Activated CD4-positive, CD25-positive, alpha-beta regulatory T cell treated with anti-CD3 and anti-CD28 coated beads, Interleukin-2, amount 50 U/mL, for 16 hours (primary cell): Measurements from ENCODE around the gene SCP2.

Experiments
- DNase-seq: peaks from one replicate; pipeline ENCODE4 v3.0.0-alpha.2; 2020; ENCODE audit warnings: low read depth, low spot score

The SCP2 gene, protein sequence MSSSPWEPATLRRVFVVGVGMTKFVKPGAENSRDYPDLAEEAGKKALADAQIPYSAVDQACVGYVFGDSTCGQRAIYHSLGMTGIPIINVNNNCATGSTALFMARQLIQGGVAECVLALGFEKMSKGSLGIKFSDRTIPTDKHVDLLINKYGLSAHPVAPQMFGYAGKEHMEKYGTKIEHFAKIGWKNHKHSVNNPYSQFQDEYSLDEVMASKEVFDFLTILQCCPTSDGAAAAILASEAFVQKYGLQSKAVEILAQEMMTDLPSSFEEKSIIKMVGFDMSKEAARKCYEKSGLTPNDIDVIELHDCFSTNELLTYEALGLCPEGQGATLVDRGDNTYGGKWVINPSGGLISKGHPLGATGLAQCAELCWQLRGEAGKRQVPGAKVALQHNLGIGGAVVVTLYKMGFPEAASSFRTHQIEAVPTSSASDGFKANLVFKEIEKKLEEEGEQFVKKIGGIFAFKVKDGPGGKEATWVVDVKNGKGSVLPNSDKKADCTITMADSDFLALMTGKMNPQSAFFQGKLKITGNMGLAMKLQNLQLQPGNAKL

DNA sequence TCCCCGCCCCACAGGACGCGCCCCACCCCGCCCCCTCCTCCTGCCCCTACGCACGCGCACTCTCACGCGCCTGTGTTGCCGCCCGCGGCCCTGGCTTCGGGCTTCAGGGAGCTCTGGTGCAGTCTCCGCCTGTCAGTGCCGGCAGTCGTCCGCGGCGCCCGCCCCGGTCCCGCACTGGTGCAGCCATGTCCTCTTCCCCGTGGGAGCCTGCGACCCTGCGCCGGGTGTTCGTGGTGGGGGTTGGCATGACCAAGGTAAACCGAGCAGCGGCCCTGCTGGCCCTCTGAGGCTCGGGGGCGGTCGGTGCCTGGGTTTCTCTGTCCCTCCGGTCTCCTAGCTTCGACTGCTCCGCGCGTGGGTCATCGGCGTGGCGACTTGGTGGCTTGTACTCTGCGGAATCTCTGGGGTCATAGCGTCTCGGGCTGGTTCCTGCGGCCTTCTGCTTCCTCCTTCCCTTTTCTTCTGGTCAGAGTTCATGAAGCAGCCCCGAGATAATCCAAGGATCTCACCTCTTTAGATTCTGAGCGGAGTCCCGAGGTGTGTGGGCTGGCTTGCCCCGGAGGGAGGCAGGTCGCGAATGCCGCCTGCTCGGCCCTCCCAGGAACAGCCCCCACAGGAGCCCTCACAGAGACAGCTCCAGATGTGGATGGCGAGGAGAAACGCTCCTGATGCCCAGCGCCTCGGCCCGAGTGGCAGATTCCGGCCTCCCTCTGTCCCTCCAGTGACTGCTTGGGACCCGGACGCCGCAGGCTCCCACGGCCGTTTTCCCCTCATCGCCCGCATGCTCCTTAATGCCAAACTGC is at the start of gene SCP2:
TSS of gene SCP2 (plus strand) at position 65 of the 803 bp plus-strand sequence. CDS start at position 186, 121 bp downstream.
- peak; percentile 47 for DNase-seq

DNA sequence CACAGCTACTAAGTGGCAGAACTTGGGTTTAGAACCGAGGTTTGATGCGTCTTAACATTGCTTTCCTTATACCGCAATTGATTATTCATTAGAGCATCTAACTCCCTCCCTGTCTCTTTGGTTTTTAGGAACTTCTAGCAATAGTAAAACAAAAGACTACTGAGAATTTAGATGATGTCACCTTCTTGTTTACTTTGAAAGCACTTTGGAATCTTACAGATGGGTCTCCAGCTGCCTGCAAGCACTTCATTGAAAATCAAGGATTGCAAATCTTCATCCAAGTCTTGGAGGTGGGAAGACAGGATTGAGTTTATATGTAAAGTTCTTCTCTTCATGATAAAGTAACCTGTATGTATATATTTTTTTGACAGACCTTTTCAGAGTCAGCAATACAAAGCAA is 49.5 kb upstream of the SCP2 start:
- DNase-seq = no peak

DNA sequence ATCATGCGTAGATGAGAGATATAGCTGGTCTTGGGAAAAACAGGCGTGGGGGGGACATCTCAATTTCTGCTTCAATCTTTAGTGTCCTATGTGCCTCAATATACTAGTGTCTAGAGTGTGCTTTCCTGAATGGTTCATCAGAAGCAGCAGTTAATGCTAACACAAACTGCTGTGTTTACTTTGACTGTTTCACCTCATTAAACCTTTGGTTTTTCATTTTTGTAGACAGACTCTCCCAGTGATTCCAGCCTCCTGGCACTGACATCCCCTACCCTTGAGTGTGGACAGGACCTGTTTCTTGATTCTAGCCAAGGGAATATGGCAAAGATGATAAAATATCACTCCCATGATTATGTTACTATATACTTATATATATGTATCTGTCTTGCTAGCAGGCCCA is 46.9 kb upstream of the SCP2 start:
- no peak for DNase-seq

DNA sequence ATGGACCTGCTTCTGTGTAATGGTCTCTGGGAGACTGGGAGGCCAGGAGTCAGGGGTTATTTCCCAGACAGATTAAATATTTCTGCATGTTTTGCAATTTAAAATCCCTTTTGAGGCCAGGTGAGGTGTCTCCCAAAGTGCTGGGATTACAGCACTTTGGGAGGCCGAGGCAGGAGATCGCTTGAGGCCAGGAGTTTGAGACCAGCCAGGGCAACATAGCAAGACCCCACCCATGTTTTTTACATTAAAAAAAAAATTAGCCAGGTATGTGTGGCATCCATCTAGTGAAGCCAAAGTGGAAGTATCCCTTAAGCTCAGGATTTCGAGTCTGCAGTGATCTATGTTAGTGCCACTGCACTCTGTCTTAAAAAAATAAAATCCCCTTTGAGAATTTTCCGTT is 39.6 kb upstream of the SCP2 start:
- no peak for DNase-seq

DNA sequence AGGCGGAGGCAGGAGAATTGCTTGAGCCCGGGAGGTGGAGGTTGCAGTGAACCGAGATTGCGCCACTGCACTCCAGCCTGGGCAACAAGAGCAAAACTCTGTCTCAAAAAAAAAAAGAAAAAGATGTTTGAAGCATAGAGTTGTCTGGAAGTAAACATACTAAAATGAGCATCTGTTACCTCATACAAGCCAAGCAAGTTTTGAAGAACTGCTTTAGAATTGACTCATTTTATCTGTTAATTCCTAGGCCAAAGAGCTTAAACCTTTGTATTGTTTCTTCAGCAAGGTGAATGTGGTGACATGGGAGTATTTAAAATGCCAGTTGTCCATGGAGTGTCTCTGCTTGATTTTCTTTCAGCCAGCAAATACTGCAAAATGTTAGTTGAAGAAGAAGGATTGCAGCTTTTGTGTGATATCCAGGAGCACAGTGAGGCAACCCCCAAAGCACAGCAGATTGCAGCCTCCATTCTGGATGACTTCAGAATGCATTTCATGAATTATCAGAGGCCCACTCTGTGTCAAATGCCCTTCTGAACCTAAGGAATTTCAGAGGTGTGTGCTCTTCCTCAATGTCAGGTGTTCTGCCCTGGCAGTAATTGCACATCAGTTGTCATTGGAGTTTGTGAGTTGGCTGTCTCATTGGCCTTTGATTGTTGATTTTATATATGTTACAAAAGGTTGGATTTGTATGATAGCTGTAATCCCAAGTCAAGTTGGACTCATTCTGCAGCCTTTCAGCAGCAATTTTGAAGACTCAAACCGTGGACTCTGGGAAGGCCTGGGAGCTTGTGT is 34.5 kb upstream of the SCP2 start:
- DNase-seq = no peak

DNA sequence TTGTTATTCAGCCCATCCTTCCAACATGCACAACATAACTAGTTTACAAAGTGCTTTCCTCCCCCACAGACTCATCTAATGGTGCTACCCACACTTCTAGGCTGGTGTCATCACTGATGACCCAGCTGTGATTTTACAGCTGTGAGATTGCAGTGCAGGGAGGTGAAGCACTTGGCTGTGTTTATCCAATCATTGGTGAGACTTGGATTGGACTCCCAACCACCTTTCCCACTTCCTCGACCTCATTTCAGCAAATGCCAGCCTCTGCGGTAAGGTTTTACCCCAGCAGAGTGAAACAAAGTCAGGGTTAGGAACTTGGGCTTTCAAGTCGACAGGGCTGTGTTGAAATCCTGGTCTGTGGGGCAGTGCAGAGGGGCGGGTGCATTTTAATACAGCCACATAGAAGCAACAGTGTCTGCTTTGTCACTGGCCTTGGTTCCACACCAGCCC is 27.6 kb upstream of the SCP2 start:
- no peak for DNase-seq

DNA sequence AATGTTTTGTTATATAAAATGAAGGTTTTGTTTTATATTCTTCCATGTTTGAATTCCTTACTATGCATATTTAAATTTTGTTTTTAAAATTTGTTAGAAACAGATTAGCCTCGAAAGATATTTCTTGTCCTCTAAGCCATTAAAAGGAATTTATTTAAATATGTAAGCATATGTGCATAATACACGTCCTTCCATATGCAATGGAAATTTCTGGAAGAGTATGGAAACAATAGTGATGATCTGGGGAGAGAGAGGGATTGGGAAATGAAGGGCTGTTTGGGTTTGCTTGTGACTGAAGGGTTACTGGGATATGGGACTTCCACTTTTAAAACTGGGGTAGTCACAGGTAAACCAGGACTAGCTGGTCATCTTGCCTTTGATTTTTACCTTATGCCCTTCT is 26.7 kb upstream of the SCP2 start:
- DNase-seq = no peak

DNA sequence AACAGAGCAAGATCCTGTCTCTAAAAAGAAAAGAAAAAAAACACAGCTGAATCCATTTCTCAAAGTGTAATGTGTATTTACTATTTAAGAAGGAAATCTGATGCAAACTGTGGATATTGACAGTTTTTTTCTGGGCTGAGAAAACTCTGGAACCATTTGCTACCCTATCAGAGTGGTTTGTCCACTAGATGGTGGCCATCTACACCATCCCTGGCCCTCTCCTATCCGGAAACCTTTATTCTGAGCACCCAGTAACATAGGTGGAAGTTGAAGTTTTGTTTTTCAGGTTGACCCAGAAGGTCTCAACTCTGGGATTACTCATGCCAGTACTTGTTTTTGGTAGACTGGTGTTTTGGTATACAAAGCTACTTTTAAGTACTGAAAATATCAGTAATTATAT is 25.7 kb upstream of the SCP2 start:
- DNase-seq = no peak

DNA sequence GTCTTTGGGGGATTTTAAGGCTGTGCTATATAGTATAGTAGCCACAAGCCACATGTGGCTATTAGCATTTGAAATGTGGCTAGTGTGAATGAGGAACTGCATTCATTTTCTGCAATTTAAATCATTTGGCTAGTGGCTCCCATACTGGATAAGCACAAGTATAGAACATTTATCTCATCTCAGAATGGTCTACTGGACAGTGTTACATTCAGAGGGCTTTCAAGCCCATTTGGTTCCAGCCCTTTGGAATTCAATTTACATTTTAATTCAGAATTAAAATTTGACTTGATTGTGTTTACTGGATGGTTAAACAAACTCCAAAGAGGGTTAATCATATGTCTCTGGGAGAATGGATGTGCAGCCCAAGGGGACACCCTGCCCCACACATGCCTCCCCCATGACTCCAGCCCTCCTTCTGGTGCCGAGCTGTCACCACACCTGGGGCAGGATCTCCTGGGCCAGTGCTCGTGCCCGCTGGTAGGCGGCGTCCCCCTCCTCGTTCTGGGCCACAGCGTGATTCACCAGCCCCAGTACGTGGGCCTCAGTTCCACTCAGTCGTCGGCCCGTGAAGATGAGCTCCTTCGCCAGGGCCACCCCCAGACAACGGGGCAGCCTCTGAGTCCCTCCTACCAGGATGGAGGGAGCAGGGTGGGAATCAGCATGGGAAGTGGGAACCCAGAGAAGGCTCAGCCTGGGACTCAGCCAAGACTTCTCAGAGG is 22.7 kb upstream of the SCP2 start:
- DNase-seq = no peak

DNA sequence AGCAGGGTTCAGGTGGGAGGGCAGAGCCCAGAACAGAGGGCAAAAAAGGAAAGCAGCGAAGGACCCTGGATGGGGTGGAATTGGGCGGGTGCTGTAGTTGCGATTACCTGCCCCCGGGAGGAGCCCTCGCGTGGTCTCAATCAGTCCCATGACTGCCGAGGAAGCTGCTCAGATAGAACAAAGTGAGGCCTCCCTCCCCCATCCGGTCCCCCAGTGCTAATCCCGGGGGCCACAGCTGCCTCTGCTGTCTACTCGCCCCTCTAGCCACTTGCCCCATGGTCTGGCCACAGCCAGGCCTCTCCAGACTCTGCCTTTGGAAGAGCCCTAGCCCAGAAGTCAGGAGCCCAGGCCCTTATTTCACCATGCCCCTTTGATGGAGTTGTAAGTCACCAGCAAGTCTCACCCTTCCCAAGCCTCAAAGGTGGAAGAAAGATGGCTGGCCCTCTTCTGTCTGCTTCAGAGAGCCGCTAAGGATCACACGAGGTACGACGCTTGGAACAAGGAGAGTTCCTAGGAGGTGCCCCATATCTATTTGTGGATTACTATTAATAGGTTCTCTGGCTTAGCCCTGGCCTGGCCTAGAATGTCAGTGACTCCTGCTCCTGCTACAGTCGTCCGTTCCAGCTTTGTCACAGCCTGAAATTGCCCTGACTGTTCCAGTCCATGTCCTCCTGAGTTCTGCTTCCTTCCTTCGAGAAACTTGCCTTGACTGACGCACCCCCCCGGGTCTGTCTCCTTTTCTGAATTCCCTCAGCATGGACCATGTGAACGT is 22.0 kb upstream of the SCP2 start:
- DNase-seq = no peak

DNA sequence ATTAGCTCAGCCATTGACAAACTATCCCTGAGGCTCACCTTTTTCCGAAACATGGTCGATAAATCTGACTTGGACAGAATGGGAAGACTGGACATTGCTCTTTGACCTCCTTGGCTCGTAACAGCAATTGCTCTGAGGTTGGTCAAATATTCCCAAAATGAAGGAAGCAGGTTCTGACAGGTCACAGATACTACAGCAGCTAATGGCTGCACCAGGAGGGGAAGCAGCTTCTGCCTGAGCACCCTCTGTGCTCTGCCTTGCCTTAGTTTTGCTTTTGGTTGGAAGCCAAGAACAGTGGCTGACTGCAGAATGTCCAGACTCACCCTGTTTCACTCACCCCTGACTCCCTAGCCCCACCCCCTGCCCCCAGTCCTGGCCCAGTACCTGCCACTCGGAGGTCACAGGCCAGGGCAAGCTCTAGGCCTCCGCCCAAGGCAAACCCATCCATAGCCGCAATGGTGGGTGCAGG is 20.9 kb upstream of the SCP2 start:
- no peak for DNase-seq

DNA sequence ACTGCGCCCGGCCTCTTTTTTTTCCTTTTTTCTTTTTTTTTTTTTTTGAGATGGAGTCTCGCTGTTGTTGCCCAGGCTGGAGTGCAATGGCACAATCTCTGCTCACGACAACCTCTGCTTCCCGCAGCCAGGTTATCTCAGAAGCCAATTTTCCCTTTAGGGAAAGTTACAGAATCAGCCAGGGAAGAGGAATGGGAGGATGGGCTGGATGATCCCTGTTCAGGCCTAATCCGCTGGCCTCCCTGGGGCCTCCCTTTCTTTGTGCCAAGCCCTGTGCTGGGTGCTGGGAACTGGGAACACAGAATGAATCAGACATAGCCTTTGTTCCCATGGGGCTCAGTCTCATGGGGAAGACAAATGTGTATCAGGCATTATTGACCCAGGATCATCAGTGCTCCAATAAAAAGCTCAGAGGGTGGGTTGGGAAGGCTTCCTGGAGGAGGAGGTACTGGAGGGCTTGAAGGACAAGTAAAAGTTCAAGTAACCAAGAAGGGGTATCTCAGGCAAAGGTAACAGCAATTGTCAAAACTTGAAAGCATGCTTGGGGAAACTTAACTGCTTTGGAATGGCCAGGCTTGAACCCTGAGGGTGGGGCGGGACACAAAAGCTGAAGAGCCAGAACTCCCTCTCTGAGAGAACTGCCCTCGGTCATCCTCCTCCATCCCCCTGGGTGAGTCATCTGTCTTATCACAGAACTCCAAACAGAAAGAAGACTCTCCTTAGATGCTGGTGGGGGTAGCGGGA is 19.8 kb upstream of the SCP2 start:
- no peak for DNase-seq

DNA sequence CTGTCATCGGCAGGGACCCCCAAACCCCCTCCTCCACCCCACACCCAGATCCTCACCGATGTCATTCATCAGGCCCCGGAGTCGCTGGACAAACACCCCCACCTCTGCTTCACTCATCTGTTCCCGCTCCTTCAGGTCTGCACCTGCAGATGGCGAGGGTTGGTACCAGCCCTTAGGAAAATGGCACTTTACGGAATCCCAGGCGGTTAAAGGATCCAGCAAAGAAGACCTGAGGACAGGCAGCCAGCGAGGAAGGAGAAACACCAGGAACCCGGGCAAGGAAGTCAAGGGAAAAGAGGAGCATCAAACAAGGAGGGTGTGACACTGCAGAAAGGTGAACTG is 19.3 kb upstream of the SCP2 start:
- no peak for DNase-seq

DNA sequence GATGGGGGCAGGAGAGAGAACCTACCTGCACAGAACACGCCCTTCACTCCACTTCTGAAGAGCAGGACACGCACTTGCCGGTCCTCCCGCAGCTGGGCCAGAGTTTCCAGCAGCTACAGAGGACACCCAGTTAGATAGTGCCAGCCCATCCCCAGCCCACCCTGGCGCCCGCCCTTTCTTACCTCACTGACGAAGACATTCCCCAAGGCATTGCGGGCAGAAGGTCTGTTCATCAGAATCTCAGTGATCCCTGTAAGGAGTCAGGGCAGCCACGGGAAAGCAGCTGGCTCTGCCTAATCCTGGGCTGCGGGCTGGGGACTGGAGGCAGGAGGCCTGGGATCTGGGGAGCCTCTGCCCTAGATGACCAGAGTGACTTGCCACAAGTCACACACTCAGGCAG is 15.5 kb upstream of the SCP2 start:
- DNase-seq = no peak

DNA sequence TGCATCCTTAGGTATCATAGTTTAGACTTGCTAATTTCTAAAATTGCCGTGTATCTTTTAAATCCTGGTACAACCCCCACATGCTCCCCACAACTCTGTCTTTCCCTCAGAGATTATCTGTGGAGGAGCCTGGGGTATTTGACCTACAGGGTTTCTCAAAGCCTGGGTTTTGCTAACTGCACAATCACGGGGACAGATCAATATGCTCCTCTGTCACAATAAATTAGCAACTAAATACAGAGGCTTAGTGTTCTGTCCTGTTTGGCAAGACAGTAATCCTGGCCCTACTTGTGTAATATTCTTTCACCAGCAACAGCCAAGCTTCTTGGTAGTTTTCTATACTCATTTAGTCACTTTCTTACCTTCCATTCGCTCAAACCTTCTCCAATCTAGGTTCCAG is 14.1 kb upstream of the SCP2 start:
- DNase-seq = no peak

DNA sequence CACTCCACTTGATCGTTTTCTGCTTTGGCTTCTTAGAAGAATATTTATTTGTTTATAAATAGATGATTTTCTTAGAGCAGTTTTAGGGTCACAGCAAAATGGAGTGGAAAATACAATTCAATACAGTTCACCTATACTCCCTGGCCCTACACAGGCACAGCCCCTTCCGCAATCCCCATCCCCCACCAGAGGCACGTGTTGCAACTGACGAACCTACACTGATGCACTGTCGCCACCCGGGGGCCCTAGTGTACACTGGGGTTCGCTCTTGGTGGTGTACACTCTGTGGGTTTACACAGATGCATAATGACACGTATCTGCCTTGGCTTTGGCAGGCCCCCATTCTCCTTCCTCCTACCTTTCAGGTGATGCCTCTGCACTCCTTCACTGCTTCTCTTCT is 13.5 kb upstream of the SCP2 start:
- DNase-seq = no peak

DNA sequence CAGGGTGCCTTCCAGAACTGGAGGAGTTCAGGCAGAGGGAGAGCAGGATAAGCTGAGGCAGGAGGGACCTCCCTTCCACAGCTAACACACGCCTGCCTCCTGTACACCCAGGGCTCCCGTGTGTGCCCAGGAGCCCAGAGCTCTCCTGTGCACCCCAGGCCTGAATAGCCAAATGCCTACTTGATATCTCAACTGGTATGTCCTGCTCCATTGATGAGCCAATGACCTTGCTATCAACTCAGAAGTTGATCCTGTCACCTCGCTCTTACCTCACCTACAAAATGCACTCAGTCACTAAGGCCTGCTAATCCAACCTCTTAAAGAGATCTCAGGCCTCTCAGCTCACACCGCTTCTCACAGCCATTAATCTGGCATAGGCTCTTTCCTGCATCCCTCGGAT is 12.6 kb upstream of the SCP2 start:
- no peak for DNase-seq

DNA sequence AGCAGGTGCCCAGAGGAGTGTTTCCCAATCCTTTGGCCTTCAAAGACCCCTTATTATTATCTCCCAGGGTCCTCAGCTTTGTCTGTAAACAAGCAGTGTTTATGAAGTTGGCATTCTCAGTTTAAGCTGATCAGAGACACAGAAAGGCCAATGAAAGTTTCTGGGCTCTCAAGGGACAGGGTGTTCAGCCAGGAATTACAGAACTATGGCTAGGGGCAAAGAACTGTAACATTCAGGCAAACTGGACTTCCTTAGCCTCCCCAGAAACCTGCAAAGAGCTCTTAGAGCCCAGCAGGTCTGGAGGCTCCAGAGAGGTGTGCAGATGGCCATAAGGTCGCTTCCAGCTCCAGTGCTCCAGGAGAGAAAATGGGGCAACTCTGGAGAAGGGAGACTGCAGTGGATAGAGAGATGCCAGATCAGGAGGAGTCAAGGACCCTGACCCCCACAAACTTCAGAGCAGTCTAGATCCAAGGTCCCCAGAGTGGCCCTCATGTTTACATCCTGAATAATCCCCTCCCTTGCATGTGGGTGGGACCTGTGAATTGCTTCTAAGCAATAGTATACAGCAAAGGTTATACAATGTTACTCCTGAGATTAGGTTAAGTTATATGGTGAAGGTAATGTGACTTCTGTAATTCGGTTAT is 11.7 kb upstream of the SCP2 start:
- no peak for DNase-seq

DNA sequence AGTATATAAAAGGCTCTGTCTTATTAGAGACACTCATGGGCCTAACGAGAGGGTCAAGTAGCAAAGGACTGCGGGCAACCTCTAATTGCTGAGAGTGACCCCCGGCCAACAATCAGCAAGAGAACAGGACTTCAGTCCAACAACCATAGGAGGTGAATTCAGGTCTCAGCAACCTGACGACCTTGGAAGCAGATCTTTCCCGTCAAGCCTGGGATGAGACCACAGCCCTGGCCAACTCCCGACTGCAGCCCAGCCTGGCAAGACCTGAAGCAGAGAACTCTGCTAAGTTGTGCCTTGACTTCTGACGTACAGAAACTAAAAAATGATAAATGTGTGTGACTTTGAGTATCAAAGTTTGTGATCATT is 11.2 kb upstream of the SCP2 start:
- DNase-seq = no peak
